WERI-Rb-1 (cell line): ENCODE measurements around the gene RRAD.
A peak's percentile ranks its signal among the peaks of the same experiment; 100 is the strongest.
"Not testable (repeated sequence)": the region's sequence is repeated elsewhere in the genome, so short reads cannot be mapped to it uniquely, and the experiment has no call there.

Source experiments
- DNase-seq: peaks from one replicate; pipeline ENCODE4 v3.0.0-alpha.2; 2020
- H3K27ac ChIP-seq: fragments of 250-450 bp; sonication (Bioruptor Pico); 2 replicates; pipeline ENCODE4 v1.5.1; 2020; ENCODE audit warnings: mild to moderate bottlenecking, moderate library complexity
- H3K27me3 ChIP-seq: fragments of 250-450 bp; sonication (Bioruptor Pico); 2 replicates; pipeline ENCODE4 v1.5.1; 2021; ENCODE audit warnings: mild to moderate bottlenecking, low read depth, moderate library complexity; ENCODE audit not compliant: insufficient read depth, severe bottlenecking
- H3K36me3 ChIP-seq: fragments of 250-450 bp; sonication (Bioruptor Pico); 2 replicates; pipeline ENCODE4 v1.5.1; 2020; ENCODE audit warnings: mild to moderate bottlenecking, moderate library complexity
- H3K4me3 ChIP-seq: 2 replicates; pipeline ENCODE4 v1.5.1; 2011; ENCODE audit warnings: low read depth, mild to moderate bottlenecking, control low read depth, low read length
- H3K9me3 ChIP-seq: fragments of 250-450 bp; sonication (Bioruptor Pico); 2 replicates; pipeline ENCODE4 v1.5.1; 2021; ENCODE audit warnings: mild to moderate bottlenecking, moderate library complexity; ENCODE audit not compliant: severe bottlenecking
- TF ChIP-seq, protein P1 (sequence below): IDR thresholded peaks from 2 replicates; pipeline ENCODE4 v1.5.1; 2011; ENCODE audit warnings: low read depth, mild to moderate bottlenecking, control low read depth, inconsistent platforms, low read length

Gene RRAD

DNA sequence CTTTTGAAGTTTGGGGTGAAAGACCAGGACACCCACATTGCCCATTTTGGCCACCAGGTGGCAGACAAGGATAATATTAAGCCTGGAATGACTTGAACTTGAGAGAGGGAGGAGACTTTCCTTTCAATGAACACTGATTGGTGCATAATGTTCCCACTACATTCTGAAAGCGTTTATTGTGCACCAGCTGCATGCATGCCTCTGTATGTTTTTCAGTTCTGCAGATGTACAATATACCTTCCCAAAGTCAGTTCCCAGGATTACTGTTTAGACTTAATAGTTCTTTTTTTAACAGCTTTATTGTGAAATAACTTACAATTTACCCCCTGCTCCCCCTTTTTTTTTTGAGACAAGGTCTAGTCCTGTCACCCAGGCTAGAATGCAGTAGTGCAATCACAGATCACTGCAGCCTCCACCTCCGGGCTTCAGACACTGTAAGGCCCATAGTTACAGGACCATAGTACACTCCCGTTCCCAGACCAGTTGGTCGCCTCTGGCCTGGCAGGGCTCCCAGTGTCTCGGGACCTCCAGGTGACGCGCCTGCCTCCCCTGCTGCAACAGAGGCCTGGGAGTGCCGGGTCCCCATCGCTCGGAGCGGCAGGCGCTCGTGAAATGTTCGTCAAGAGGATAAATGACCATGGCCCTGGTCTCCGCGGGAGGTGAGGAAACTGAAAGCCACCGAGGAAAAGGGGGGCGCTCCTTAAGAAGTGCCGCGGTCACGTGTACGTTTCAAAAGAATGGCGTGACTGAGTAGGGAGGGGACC lies 22.1 kb upstream of the RRAD start:
- TF ChIP-seq, protein P1, sequence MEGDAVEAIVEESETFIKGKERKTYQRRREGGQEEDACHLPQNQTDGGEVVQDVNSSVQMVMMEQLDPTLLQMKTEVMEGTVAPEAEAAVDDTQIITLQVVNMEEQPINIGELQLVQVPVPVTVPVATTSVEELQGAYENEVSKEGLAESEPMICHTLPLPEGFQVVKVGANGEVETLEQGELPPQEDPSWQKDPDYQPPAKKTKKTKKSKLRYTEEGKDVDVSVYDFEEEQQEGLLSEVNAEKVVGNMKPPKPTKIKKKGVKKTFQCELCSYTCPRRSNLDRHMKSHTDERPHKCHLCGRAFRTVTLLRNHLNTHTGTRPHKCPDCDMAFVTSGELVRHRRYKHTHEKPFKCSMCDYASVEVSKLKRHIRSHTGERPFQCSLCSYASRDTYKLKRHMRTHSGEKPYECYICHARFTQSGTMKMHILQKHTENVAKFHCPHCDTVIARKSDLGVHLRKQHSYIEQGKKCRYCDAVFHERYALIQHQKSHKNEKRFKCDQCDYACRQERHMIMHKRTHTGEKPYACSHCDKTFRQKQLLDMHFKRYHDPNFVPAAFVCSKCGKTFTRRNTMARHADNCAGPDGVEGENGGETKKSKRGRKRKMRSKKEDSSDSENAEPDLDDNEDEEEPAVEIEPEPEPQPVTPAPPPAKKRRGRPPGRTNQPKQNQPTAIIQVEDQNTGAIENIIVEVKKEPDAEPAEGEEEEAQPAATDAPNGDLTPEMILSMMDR, result peak; percentile 67
- no peak overlapping the region for H3K4me3 ChIP-seq

DNA sequence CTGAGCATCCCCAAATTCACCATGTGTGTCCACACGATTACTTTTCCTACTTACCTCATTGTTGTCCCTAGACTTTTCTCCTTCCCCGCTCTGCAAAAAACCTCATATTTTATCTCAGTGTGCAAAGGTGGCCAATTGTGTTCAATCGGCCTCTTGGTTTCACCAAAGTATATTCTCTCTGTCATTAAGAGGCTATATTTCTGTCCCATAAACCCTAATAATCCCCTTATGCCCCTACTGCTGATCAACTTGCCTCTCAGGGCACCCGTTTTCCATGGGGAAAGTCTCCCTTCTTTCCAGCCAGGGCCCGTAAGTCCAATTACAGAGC lies 21.6 kb upstream of the RRAD start:
- Histone ChIP-seq H3K4me3 (no peak overlapping the region), H3K9me3 (peaks cover 6% of the 10 kb centered on the region), H3K27ac (peak overlapping the region; percentile 24; the same call in 1 of the 2 replicates), H3K27me3 (no peaks in the 10 kb centered on the region), H3K36me3 (peaks cover 16% of the 10 kb centered on the region)
- DNase-seq, result no peak
- TF ChIP-seq, protein P1, result no peak

More for the DNA sequence above, 22.1 kb upstream of the RRAD start:
- Histone ChIP-seq H3K9me3 (peaks cover 7% of the 10 kb centered on the region), H3K36me3 (peaks cover 10% of the 10 kb centered on the region), H3K27me3 (no peaks in the 10 kb centered on the region), H3K27ac (peak overlapping the region; percentile 24; the same call in 1 of the 2 replicates)
- DNase-seq, result peak; percentile 81

DNA sequence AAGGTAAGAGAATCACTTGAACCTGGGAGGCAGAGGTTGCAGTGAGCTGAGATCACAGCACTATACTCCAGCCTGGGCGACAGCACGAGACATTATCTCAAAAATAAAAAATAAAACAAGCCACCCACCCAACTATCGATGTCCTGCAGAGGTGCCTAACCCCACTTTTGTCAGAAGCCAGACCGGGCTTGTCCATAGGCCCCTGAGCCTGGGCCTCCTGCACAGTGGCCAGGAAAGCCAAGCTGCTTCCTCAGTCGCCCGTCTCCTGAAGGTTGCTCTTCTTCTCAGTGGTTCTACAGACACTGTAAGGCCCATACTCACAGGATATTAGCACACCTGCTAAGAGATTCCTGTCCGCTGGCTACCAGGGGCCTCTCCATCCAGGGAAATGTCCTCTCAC lies 21.2 kb upstream of the RRAD start:
- DNase-seq, result no peak
- H3K27ac ChIP-seq, result no peak overlapping the region
- H3K27me3 ChIP-seq, result no peaks in the 10 kb centered on the region
- H3K9me3 ChIP-seq, result peaks cover 2% of the 10 kb centered on the region
- H3K36me3 ChIP-seq, result peaks cover 20% of the 10 kb centered on the region
- TF ChIP-seq, protein P1, result no peak
- no peak overlapping the region for H3K4me3 ChIP-seq

DNA sequence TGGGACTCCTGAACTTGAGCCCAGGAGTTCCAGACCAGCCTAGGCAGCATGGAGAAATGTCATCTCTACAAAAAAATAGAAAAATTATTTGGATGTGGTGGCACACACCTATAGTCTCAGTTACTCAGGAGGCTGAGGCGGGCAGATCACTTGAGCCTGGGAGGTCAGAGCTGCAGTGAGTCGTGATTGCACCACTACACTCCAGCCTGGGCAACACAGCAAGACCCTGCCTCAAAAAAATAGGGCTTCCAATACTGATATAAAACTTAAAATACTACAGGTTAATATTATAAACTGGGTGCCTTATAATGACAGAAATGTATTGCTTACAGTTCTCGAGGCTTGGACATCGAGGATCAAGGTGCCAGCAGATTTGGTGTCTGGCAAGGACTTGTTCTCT lies 20.6 kb upstream of the RRAD start:
- TF ChIP-seq, protein P1, result no peak
- Histone ChIP-seq H3K9me3 (no peaks in the 10 kb centered on the region), H3K36me3 (peaks cover 26% of the 10 kb centered on the region), H3K4me3 (no peak overlapping the region), H3K27me3 (no peaks in the 10 kb centered on the region), H3K27ac (no peak overlapping the region)
- DNase-seq, result no peak

DNA sequence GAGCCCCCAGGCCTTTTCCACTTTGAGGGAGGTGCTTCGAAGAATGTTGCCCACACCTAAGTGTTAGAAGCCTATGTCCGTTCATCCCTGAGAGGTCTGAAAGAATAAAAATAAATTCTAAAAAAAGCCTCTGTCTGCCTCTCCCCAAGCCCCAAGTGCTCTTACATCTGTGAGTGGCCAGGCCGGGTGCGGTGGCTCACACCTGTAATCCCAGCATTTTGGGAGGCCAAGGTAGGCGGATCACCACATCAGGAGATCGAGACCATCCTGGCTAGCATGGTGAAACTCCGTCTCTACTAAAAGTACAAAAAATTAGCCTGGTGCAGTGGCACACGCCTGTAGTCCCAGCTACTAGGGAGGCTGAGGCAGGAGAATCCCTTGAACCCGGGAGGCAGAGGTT lies 19.6 kb upstream of the RRAD start:
- H3K4me3 ChIP-seq, DNase-seq, H3K27me3 ChIP-seq, H3K27ac ChIP-seq, H3K9me3 ChIP-seq: not testable (repeated sequence)
- H3K36me3 ChIP-seq, result peaks cover 35% of the 10 kb centered on the region

DNA sequence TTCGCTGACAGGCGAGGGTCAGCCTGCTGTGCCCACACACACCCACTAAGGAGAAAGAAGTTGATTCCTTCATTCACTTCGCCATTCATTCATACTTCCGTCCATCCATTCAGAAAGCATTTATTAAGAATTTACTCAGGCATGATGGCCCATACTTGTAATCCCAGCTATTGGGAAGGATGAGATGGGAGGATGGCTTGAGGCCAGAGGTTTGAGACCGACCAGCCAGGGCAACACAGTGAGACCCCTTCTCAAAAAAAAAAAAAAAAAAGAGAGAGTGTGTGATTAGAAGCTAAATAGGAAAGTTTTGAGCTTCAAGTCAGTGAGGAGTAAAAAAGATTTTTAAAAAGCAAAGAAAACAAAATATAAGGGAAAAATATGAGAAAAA lies 18.7 kb upstream of the RRAD start:
- H3K9me3 ChIP-seq, result no peaks in the 10 kb centered on the region
- no peak overlapping the region for H3K27ac ChIP-seq
- TF ChIP-seq, protein P1, result no peak
- H3K36me3 ChIP-seq, result peaks cover 45% of the 10 kb centered on the region
- DNase-seq, result no peak
- H3K27me3 ChIP-seq, result no peaks in the 10 kb centered on the region
- no peak overlapping the region for H3K4me3 ChIP-seq
